ENCODE results near the gene AASDH. TPM values are rescaled to one million over a fixed set of nuclear protein-coding genes. Genes with fewer than 3 reads are reported as not detected.
"Not testable (repeated sequence)": the region's sequence is repeated elsewhere in the genome, so short reads cannot be mapped to it uniquely, and the experiment has no call there.

AASDH gene
- total and polyA plus RNA-seq, 4 donors: 2.7 to 13.3 (median 9.1) TPM

DNA sequence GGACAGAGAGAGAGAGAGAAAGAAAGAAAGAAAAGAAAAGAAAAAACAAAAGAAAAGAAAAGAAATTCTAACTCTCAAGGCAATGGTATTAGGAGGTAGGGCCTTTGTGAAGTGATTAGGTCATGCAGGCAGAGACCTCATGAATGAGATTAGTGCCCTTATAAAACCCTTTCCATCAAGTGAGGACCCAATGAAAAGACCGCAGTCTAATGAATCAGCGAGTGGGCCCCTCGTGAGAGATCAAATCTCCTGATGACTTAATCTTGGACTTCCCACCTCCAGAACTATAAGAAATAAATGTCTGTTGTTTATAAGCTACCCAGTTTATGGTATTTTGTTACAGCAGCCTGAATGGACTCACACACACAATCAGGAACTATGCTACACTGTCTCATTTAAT lies 16.9 kb downstream of the AASDH start:
- WGBS: 98% methylated on average over 3 of the region's 3 CpGs
- H3K4me3 ChIP-seq (ENCODE audit: low read depth in 1 of 3, low read length in 3 of 3): no peak overlapping the region
- no peak overlapping the region for H3K27ac ChIP-seq (ENCODE audit: low read depth in 1 of 2, low read length in 2 of 2)
- TF ChIP-seq RAD21 (IDR thresholded peaks at IDR 0.05): no peak
- TF ChIP-seq, protein P1, sequence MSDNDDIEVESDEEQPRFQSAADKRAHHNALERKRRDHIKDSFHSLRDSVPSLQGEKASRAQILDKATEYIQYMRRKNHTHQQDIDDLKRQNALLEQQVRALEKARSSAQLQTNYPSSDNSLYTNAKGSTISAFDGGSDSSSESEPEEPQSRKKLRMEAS (IDR thresholded peaks at IDR 0.05): no peak
- TF ChIP-seq NR2F2 (IDR thresholded peaks at IDR 0.05): no peak
- no peak for TF ChIP-seq YY1 (IDR thresholded peaks at IDR 0.05)
- TF ChIP-seq FOXA1 (IDR thresholded peaks at IDR 0.05): no peak
- no peak for TF ChIP-seq FOXA2 (IDR thresholded peaks at IDR 0.05)
- H3K9me3 ChIP-seq (ENCODE audit: control insufficient read depth in 4 of 4, low read length in 3 of 4): no peaks in the 10 kb centered on the region
- H3K4me1 ChIP-seq (ENCODE audit: control insufficient read depth in 4 of 4, insufficient read depth in 4 of 4, low read length in 3 of 4): no peaks in the 10 kb centered on the region
- H3K9ac ChIP-seq (ENCODE audit: low read depth in 1 of 2, low read length in 2 of 2): no peak overlapping the region
- H3K27me3 ChIP-seq (ENCODE audit: control insufficient read depth in 4 of 4, insufficient read depth in 4 of 4, low read length in 3 of 4): no peaks in the 10 kb centered on the region
- DNase-seq (ENCODE audit: low spot score): no peak
- H3K36me3 ChIP-seq (ENCODE audit: control insufficient read depth in 4 of 4, insufficient read depth in 3 of 4, low read depth in 1 of 4, low read length in 3 of 4): peaks cover 3 to 10% (median 6%) of the 10 kb centered on the region in 4 donors

DNA sequence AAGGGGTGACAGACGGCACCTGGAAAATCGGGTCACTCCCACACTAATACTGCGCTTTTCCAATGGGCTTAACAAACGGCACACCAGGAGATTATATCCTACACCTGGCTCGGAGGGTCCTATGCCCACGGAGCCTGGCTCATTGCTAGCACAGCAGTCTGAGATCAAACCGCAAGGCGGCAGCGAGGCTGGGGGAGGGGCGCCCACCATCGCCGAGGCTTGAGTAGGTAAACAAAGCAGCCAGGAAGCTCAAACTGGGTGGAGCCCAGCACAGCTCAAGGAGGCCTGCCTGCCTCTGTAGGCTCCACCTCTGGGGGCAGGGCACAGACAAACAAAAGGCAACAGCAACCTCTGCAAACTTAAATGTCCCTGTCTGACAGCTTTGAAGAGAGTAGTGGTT lies 24.3 kb downstream of the AASDH start:
- H3K27ac ChIP-seq (ENCODE audit: low read depth in 1 of 2, low read length in 2 of 2); DNase-seq (ENCODE audit: low spot score); H3K4me3 ChIP-seq (ENCODE audit: low read depth in 1 of 3, low read length in 3 of 3); H3K27me3 ChIP-seq (ENCODE audit: control insufficient read depth in 4 of 4, insufficient read depth in 4 of 4, low read length in 3 of 4); H3K9me3 ChIP-seq (ENCODE audit: control insufficient read depth in 4 of 4, low read length in 3 of 4); H3K4me1 ChIP-seq (ENCODE audit: control insufficient read depth in 4 of 4, insufficient read depth in 4 of 4, low read length in 3 of 4); H3K9ac ChIP-seq (ENCODE audit: low read depth in 1 of 2, low read length in 2 of 2); H3K36me3 ChIP-seq (ENCODE audit: control insufficient read depth in 4 of 4, insufficient read depth in 3 of 4, low read depth in 1 of 4, low read length in 3 of 4): not testable (repeated sequence)
- WGBS: 94% methylated on average over 12 of the region's 12 CpGs

DNA sequence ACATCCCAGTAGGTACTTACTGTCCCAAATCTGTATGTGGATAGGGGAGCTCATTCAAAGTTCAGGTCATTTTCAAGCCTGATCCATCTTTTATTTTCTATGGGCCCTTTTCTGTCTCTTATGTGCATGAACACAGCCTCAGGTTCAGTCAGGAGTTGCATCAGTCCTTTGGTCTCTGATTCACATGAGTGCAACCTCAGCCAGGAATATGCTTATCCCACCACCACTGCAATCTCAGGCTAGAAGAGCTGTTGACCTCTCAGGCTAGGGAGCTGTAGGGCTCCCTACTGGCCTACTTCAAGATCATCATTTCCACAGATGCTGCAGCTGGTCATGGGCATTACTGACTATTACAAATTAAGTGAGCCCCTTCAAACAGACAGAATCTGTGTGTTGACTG lies 27.2 kb downstream of the AASDH start:
- no peak for DNase-seq (ENCODE audit: low spot score)
- no peak overlapping the region for H3K4me3 ChIP-seq (ENCODE audit: low read depth in 1 of 3, low read length in 3 of 3)
- H3K9me3 ChIP-seq (ENCODE audit: control insufficient read depth in 4 of 4, low read length in 3 of 4): no peaks in the 10 kb centered on the region
- H3K27ac ChIP-seq (ENCODE audit: low read depth in 1 of 2, low read length in 2 of 2): no peak overlapping the region
- TF ChIP-seq SP1 (IDR thresholded peaks at IDR 0.05) (no peak), HNF4A (conservative IDR thresholded peaks at IDR 0.05) (no peak), JUND (IDR thresholded peaks at IDR 0.05) (no peak), NR2F2 (IDR thresholded peaks at IDR 0.05) (no peak), RXRA (IDR thresholded peaks at IDR 0.05) (no peak), HNF4G (IDR thresholded peaks at IDR 0.05) (no peak), EGR1 (IDR thresholded peaks at IDR 0.05; ENCODE audit: low read depth in 2 of 2) (no peak), FOXA2 (IDR thresholded peaks at IDR 0.05) (no peak), TAF1 (conservative IDR thresholded peaks at IDR 0.05) (no peak), YY1 (IDR thresholded peaks at IDR 0.05) (no peak), FOXA1 (IDR thresholded peaks at IDR 0.05) (no peak)
- TF ChIP-seq, protein P2, sequence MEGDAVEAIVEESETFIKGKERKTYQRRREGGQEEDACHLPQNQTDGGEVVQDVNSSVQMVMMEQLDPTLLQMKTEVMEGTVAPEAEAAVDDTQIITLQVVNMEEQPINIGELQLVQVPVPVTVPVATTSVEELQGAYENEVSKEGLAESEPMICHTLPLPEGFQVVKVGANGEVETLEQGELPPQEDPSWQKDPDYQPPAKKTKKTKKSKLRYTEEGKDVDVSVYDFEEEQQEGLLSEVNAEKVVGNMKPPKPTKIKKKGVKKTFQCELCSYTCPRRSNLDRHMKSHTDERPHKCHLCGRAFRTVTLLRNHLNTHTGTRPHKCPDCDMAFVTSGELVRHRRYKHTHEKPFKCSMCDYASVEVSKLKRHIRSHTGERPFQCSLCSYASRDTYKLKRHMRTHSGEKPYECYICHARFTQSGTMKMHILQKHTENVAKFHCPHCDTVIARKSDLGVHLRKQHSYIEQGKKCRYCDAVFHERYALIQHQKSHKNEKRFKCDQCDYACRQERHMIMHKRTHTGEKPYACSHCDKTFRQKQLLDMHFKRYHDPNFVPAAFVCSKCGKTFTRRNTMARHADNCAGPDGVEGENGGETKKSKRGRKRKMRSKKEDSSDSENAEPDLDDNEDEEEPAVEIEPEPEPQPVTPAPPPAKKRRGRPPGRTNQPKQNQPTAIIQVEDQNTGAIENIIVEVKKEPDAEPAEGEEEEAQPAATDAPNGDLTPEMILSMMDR (IDR thresholded peaks at IDR 0.05; ENCODE audit: low read depth, low read length, missing input control): no peak
- TF ChIP-seq, protein P3, sequence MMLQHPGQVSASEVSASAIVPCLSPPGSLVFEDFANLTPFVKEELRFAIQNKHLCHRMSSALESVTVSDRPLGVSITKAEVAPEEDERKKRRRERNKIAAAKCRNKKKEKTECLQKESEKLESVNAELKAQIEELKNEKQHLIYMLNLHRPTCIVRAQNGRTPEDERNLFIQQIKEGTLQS (IDR thresholded peaks at IDR 0.05): no peak
- TF ChIP-seq, protein P4, sequence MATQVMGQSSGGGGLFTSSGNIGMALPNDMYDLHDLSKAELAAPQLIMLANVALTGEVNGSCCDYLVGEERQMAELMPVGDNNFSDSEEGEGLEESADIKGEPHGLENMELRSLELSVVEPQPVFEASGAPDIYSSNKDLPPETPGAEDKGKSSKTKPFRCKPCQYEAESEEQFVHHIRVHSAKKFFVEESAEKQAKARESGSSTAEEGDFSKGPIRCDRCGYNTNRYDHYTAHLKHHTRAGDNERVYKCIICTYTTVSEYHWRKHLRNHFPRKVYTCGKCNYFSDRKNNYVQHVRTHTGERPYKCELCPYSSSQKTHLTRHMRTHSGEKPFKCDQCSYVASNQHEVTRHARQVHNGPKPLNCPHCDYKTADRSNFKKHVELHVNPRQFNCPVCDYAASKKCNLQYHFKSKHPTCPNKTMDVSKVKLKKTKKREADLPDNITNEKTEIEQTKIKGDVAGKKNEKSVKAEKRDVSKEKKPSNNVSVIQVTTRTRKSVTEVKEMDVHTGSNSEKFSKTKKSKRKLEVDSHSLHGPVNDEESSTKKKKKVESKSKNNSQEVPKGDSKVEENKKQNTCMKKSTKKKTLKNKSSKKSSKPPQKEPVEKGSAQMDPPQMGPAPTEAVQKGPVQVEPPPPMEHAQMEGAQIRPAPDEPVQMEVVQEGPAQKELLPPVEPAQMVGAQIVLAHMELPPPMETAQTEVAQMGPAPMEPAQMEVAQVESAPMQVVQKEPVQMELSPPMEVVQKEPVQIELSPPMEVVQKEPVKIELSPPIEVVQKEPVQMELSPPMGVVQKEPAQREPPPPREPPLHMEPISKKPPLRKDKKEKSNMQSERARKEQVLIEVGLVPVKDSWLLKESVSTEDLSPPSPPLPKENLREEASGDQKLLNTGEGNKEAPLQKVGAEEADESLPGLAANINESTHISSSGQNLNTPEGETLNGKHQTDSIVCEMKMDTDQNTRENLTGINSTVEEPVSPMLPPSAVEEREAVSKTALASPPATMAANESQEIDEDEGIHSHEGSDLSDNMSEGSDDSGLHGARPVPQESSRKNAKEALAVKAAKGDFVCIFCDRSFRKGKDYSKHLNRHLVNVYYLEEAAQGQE (IDR thresholded peaks at IDR 0.05): no peak
- TF ChIP-seq, protein P1 (IDR thresholded peaks at IDR 0.05): no peak
- TF ChIP-seq, protein P5, sequence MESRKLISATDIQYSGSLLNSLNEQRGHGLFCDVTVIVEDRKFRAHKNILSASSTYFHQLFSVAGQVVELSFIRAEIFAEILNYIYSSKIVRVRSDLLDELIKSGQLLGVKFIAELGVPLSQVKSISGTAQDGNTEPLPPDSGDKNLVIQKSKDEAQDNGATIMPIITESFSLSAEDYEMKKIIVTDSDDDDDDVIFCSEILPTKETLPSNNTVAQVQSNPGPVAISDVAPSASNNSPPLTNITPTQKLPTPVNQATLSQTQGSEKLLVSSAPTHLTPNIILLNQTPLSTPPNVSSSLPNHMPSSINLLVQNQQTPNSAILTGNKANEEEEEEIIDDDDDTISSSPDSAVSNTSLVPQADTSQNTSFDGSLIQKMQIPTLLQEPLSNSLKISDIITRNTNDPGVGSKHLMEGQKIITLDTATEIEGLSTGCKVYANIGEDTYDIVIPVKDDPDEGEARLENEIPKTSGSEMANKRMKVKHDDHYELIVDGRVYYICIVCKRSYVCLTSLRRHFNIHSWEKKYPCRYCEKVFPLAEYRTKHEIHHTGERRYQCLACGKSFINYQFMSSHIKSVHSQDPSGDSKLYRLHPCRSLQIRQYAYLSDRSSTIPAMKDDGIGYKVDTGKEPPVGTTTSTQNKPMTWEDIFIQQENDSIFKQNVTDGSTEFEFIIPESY (IDR thresholded peaks at IDR 0.05): no peak
- no peaks in the 10 kb centered on the region for H3K27me3 ChIP-seq (ENCODE audit: control insufficient read depth in 4 of 4, insufficient read depth in 4 of 4, low read length in 3 of 4)
- H3K9ac ChIP-seq (ENCODE audit: low read depth in 1 of 2, low read length in 2 of 2): no peak overlapping the region
- no peaks in the 10 kb centered on the region for H3K4me1 ChIP-seq (ENCODE audit: control insufficient read depth in 4 of 4, insufficient read depth in 4 of 4, low read length in 3 of 4)
- peaks cover 0 to 6% (median 2%) of the 10 kb centered on the region in 4 donors for H3K36me3 ChIP-seq (ENCODE audit: control insufficient read depth in 4 of 4, insufficient read depth in 3 of 4, low read depth in 1 of 4, low read length in 3 of 4)
